GM23338 (cell line): ENCODE data around the gene RNF213. TPM values are rescaled to one million over a fixed set of nuclear protein-coding genes. Genes with fewer than 3 reads are reported as not detected.

Experiments
- ATAC-seq: fragments of 200-7000 bp; cut with Tn5 transposase; 3 replicates; pipeline ENCODE4 v1.9.1; 2020
- DNase-seq: peaks from one replicate; pipeline ENCODE4 v3.0.0-alpha.2; 2015; ENCODE audit warnings: low spot score
- H2AFZ ChIP-seq: fragments of 200-600 bp; sonication (generic); 2 replicates; pipeline ENCODE4 v1.8.0; 2016; ENCODE audit warnings: antibody characterized with exemption, mild to moderate bottlenecking, moderate library complexity
- H3F3A ChIP-seq: fragments of 200-600 bp; sonication (generic); replicated peaks from 2 replicates; pipeline ENCODE4 v1.8.0; 2017; ENCODE audit warnings: antibody characterized with exemption, mixed run types, low read depth
- H3K27ac ChIP-seq: fragments of 200-600 bp; sonication (generic); 2 replicates; pipeline ENCODE4 v1.6.1; 2016; ENCODE audit warnings: low read depth
- H3K27me3 ChIP-seq: fragments of 200-600 bp; sonication (generic); 2 replicates; pipeline ENCODE4 v1.8.0; 2016; ENCODE audit warnings: mild to moderate bottlenecking, mixed run types, moderate library complexity; ENCODE audit not compliant: insufficient read depth
- H3K36me3 ChIP-seq: fragments of 200-600 bp; sonication (generic); 2 replicates; pipeline ENCODE4 v1.8.0; 2016; ENCODE audit warnings: mild to moderate bottlenecking; ENCODE audit not compliant: insufficient read depth
- H3K4me1 ChIP-seq: fragments of 200-600 bp; sonication (generic); 2 replicates; pipeline ENCODE4 v1.8.0; 2016; ENCODE audit warnings: mild to moderate bottlenecking, moderate library complexity; ENCODE audit not compliant: insufficient read depth
- H3K4me2 ChIP-seq: fragments of 200-600 bp; sonication (generic); 2 replicates; pipeline ENCODE4 v1.7.1; 2017; ENCODE audit warnings: mixed run types
- H3K4me3 ChIP-seq: fragments of 200-600 bp; sonication (generic); 2 replicates; pipeline ENCODE4 v1.6.1; 2016; ENCODE audit warnings: mixed run types
- H3K79me2 ChIP-seq: fragments of 200-600 bp; sonication (generic); replicated peaks from 2 replicates; pipeline ENCODE4 v1.8.0; 2017; ENCODE audit warnings: mild to moderate bottlenecking; ENCODE audit not compliant: insufficient read depth
- H3K9me2 ChIP-seq: fragments of 200-600 bp; sonication (generic); 2 replicates; pipeline ENCODE4 v1.8.0; 2017; ENCODE audit not compliant: insufficient read depth
- H4K20me1 ChIP-seq: fragments of 200-600 bp; sonication (generic); replicated peaks from 2 replicates; pipeline ENCODE4 v1.8.0; 2017; ENCODE audit warnings: mild to moderate bottlenecking; ENCODE audit not compliant: insufficient read depth
- H3K27ac Mint-ChIP-seq: 2 replicates; pipeline ENCODE4 v1.8.0; 2020; ENCODE audit warnings: inconsistent platforms, mild to moderate bottlenecking, moderate library complexity, mixed read lengths
- H3K27me3 Mint-ChIP-seq: 3 replicates; pipeline ENCODE4 v1.8.0; 2022; ENCODE audit warnings: low read depth, mild to moderate bottlenecking, moderate library complexity, mixed read lengths, inconsistent platforms; ENCODE audit not compliant: insufficient read depth, poor library complexity
- H3K36me3 Mint-ChIP-seq: 3 replicates; pipeline ENCODE4 v1.8.0; 2021; ENCODE audit warnings: low read depth, mild to moderate bottlenecking, inconsistent platforms, moderate library complexity, mixed read lengths
- H3K4me1 Mint-ChIP-seq: 3 replicates; pipeline ENCODE4 v1.8.0; 2020; ENCODE audit warnings: mild to moderate bottlenecking, inconsistent platforms, mixed read lengths
- H3K4me3 Mint-ChIP-seq: 3 replicates; pipeline ENCODE4 v1.8.0; 2021; ENCODE audit warnings: moderate library complexity, mild to moderate bottlenecking, inconsistent platforms, mixed read lengths
- H3K9me3 Mint-ChIP-seq: 3 replicates; pipeline ENCODE4 v1.8.0; 2020; ENCODE audit warnings: moderate library complexity, mild to moderate bottlenecking, inconsistent platforms, mixed read lengths
- CREB1 ChIP-seq: fragments of 250-450 bp; sonication (Bioruptor Pico); IDR thresholded peaks from 2 replicates; pipeline ENCODE4 v1.5.0; 2020; ENCODE audit warnings: low read depth, mild to moderate bottlenecking, moderate library complexity
- ETS1 ChIP-seq: IDR thresholded peaks from 2 replicates; pipeline ENCODE4 v1.6.1; 2016; ENCODE audit warnings: antibody characterized with exemption
- EZH2 ChIP-seq: fragments of 200-600 bp; sonication (generic); IDR thresholded peaks from one replicate; pipeline ENCODE4 v1.8.0; 2017; ENCODE audit warnings: antibody characterized with exemption, mild to moderate bottlenecking, low read depth; ENCODE audit not compliant: unreplicated experiment
- JUNB ChIP-seq: IDR thresholded peaks from one replicate; pipeline ENCODE4 v1.6.1; 2016; ENCODE audit warnings: antibody characterized with exemption; ENCODE audit not compliant: unreplicated experiment
- NANOG ChIP-seq: IDR thresholded peaks from 2 replicates; pipeline ENCODE4 v1.6.1; 2016; ENCODE audit warnings: antibody characterized with exemption, borderline replicate concordance
- POLR2AphosphoS5 ChIP-seq: IDR thresholded peaks from 2 replicates; pipeline ENCODE4 v1.6.1; 2016; ENCODE audit warnings: antibody characterized with exemption, low read depth
- STAT1 ChIP-seq: IDR thresholded peaks from one replicate; pipeline ENCODE4 v1.6.1; 2016; ENCODE audit warnings: antibody characterized with exemption; ENCODE audit not compliant: unreplicated experiment
- ZNF114 ChIP-seq: fragments of 250-450 bp; sonication (Bioruptor Pico); IDR thresholded peaks from 2 replicates; pipeline ENCODE4 v1.5.0; 2020; ENCODE audit warnings: mild to moderate bottlenecking, moderate library complexity
- ZNF331 ChIP-seq: fragments of 250-450 bp; sonication (Bioruptor Pico); IDR thresholded peaks from 2 replicates; pipeline ENCODE4 v1.5.0; 2020; ENCODE audit warnings: low read depth, mild to moderate bottlenecking, moderate library complexity
- polyA plus RNA-seq: library from polyadenylated mRNA; unstranded; fragments of >200 nt; fragmentation: Nextera tagmentation; extraction: Ambion mirVana; gene quantifications from 2 replicates; pipeline ENCODE4 v1.2.1, GENCODE V29; 2016
- total RNA-seq: library from RNA; depleted of rRNA; stranded (reverse); fragments of >200 nt; shearing (Covaris generic); gene quantifications from 2 replicates; pipeline ENCODE4 v1.2.3, GENCODE V29; 2014
- TF ChIP-seq, protein P1 (sequence below): fragments of 250-450 bp; sonication (Bioruptor Pico); IDR thresholded peaks from 2 replicates; pipeline ENCODE4 v1.5.0; 2020; ENCODE audit warnings: mild to moderate bottlenecking, moderate library complexity
- TF ChIP-seq, protein P2 (sequence below), 2 experiments: fragments of 200-600 bp in 1 of 2; sonication (generic) in 1 of 2; conservative IDR thresholded peaks; 2 replicates each; pipeline versions ENCODE4 v1.5.1 to v1.6.1; 2016 to 2017; ENCODE audit warnings: antibody characterized with exemption in 2 of 2, low read depth in 2 of 2, mild to moderate bottlenecking in 2 of 2, moderate library complexity in 1 of 2

The RNF213 gene
- total and polyA plus RNA-seq, 2 experiments from 2014 or later, result 21.2 to 67.2 TPM

GRCh38 chr17:80379348-80379747 is 118.7 kb downstream of the RNF213 start:
- Mint-ChIP-seq H3K4me1 (peaks cover 15% of the 10 kb centered on the region), H3K27ac (no peak overlapping the region), H3K9me3 (no peaks in the 10 kb centered on the region), H3K36me3 (peaks cover 84% of the 10 kb centered on the region), H3K4me3 (no peak overlapping the region), H3K27me3 (peaks cover 10% of the 10 kb centered on the region)
- H2AFZ ChIP-seq, result no peak overlapping the region
- no peak overlapping the region for H3K4me2 ChIP-seq
- no peaks in the 10 kb centered on the region for H3K79me2 ChIP-seq
- DNase-seq, result no peak
- H3F3A ChIP-seq, result no peaks in the 10 kb centered on the region
- H3K27me3 ChIP-seq, result no peaks in the 10 kb centered on the region
- H3K4me3 ChIP-seq, result no peak overlapping the region
- H3K9me2 ChIP-seq, result no peaks in the 10 kb centered on the region
- H3K36me3 ChIP-seq, result peaks cover 21% of the 10 kb centered on the region
- TF ChIP-seq JUNB (no peak), NANOG (no peak)
- TF ChIP-seq, protein P1, sequence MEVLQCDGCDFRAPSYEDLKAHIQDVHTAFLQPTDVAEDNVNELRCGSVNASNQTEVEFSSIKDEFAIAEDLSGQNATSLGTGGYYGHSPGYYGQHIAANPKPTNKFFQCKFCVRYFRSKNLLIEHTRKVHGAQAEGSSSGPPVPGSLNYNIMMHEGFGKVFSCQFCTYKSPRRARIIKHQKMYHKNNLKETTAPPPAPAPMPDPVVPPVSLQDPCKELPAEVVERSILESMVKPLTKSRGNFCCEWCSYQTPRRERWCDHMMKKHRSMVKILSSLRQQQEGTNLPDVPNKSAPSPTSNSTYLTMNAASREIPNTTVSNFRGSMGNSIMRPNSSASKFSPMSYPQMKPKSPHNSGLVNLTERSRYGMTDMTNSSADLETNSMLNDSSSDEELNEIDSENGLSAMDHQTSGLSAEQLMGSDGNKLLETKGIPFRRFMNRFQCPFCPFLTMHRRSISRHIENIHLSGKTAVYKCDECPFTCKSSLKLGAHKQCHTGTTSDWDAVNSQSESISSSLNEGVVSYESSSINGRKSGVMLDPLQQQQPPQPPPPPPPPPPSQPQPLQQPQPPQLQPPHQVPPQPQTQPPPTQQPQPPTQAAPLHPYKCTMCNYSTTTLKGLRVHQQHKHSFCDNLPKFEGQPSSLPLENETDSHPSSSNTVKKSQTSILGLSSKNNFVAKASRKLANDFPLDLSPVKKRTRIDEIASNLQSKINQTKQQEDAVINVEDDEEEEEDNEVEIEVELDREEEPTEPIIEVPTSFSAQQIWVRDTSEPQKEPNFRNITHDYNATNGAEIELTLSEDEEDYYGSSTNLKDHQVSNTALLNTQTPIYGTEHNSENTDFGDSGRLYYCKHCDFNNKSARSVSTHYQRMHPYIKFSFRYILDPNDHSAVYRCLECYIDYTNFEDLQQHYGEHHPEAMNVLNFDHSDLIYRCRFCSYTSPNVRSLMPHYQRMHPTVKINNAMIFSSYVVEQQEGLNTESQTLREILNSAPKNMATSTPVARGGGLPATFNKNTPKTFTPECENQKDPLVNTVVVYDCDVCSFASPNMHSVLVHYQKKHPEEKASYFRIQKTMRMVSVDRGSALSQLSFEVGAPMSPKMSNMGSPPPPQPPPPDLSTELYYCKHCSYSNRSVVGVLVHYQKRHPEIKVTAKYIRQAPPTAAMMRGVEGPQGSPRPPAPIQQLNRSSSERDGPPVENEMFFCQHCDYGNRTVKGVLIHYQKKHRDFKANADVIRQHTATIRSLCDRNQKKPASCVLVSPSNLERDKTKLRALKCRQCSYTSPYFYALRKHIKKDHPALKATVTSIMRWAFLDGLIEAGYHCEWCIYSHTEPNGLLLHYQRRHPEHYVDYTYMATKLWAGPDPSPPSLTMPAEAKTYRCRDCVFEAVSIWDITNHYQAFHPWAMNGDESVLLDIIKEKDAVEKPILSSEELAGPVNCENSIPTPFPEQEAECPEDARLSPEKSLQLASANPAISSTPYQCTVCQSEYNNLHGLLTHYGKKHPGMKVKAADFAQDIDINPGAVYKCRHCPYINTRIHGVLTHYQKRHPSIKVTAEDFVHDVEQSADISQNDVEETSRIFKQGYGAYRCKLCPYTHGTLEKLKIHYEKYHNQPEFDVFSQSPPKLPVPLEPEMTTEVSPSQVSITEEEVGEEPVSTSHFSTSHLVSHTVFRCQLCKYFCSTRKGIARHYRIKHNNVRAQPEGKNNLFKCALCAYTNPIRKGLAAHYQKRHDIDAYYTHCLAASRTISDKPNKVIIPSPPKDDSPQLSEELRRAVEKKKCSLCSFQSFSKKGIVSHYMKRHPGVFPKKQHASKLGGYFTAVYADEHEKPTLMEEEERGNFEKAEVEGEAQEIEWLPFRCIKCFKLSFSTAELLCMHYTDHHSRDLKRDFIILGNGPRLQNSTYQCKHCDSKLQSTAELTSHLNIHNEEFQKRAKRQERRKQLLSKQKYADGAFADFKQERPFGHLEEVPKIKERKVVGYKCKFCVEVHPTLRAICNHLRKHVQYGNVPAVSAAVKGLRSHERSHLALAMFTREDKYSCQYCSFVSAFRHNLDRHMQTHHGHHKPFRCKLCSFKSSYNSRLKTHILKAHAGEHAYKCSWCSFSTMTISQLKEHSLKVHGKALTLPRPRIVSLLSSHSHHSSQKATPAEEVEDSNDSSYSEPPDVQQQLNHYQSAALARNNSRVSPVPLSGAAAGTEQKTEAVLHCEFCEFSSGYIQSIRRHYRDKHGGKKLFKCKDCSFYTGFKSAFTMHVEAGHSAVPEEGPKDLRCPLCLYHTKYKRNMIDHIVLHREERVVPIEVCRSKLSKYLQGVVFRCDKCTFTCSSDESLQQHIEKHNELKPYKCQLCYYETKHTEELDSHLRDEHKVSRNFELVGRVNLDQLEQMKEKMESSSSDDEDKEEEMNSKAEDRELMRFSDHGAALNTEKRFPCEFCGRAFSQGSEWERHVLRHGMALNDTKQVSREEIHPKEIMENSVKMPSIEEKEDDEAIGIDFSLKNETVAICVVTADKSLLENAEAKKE (CRISPR knock-in tag), result no peak
- H4K20me1 ChIP-seq, result no peaks in the 10 kb centered on the region
- ATAC-seq, result no peak
- H3K4me1 ChIP-seq, result no peaks in the 10 kb centered on the region
- H3K27ac ChIP-seq, result no peak overlapping the region

DNA sequence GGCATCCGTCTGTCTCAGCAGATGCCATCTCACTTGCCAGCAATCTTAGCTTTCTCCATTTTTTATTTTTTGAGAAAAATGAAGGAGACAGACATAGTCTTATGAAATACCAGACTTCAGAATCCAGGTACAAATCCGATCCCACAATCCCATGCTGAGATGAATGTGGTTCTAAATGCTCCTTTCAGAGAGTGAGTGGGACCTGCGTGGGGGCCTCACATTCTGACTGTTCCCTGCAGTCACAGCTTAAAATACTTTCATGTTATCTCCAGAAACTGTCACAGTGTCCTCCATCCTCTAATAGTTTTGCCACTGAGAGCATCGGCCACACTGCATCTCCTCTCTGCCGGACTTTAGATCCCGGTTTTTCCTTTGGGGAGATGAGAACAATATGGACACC is 119.4 kb downstream of the RNF213 start:
- Histone ChIP-seq H3K27ac (no peak overlapping the region), H3F3A (no peaks in the 10 kb centered on the region), H3K36me3 (peaks cover 21% of the 10 kb centered on the region), H3K4me1 (no peaks in the 10 kb centered on the region), H3K79me2 (no peaks in the 10 kb centered on the region), H3K4me3 (no peak overlapping the region), H3K27me3 (no peaks in the 10 kb centered on the region), H3K9me2 (no peaks in the 10 kb centered on the region), H4K20me1 (no peaks in the 10 kb centered on the region), H2AFZ (no peak overlapping the region), H3K4me2 (no peak overlapping the region)
- peaks cover 10% of the 10 kb centered on the region for H3K27me3 Mint-ChIP-seq
- peaks cover 7% of the 10 kb centered on the region; the same call in 2 of the 3 replicates for H3K4me1 Mint-ChIP-seq
- H3K9me3 Mint-ChIP-seq, result no peaks in the 10 kb centered on the region
- ATAC-seq, result no peak
- H3K36me3 Mint-ChIP-seq, result peaks cover 81% of the 10 kb centered on the region
- H3K27ac Mint-ChIP-seq, result no peak overlapping the region
- no peak overlapping the region for H3K4me3 Mint-ChIP-seq
- no peak for DNase-seq
- no peak for TF ChIP-seq ZNF114
- TF ChIP-seq, protein P2, sequence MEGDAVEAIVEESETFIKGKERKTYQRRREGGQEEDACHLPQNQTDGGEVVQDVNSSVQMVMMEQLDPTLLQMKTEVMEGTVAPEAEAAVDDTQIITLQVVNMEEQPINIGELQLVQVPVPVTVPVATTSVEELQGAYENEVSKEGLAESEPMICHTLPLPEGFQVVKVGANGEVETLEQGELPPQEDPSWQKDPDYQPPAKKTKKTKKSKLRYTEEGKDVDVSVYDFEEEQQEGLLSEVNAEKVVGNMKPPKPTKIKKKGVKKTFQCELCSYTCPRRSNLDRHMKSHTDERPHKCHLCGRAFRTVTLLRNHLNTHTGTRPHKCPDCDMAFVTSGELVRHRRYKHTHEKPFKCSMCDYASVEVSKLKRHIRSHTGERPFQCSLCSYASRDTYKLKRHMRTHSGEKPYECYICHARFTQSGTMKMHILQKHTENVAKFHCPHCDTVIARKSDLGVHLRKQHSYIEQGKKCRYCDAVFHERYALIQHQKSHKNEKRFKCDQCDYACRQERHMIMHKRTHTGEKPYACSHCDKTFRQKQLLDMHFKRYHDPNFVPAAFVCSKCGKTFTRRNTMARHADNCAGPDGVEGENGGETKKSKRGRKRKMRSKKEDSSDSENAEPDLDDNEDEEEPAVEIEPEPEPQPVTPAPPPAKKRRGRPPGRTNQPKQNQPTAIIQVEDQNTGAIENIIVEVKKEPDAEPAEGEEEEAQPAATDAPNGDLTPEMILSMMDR (conservative IDR thresholded peaks at IDR 0.05; ENCODE audit: low read depth in 2 of 2), result no peak
- no peak for TF ChIP-seq EZH2
- no peak for TF ChIP-seq STAT1
- no peak for TF ChIP-seq JUNB
- TF ChIP-seq NANOG, result no peak
- TF ChIP-seq POLR2AphosphoS5, result no peak
- no peak for TF ChIP-seq ZNF331 (CRISPR knock-in tag)
- no peak for TF ChIP-seq CREB1 (CRISPR knock-in tag)
- TF ChIP-seq ETS1, result no peak
